SK-N-SH (cell line): ENCODE measurements around the gene C10orf90. TPM values are rescaled to one million over a fixed set of nuclear protein-coding genes. Genes with fewer than 3 reads are reported as not detected.

ENCODE experiments used
- CTCF ChIA-PET: fragments of 300-600, 350-600 bp; formaldehyde crosslinking; extraction: SDS; loops from one replicate; lab custom pipeline; 2021; lab: Yijun Ruan, JAX
- POLR2A ChIA-PET: fragments of 350-600 bp; sonication (Branson Sonifier 250); formaldehyde crosslinking; extraction: SDS; loops from one replicate; lab custom pipeline; 2020; ENCODE audit warnings: antibody characterized with exemption, inconsistent platforms; lab: Yijun Ruan, JAX
- DNase-seq: peaks from one replicate; pipeline ENCODE4 v3.0.0; 2012
- H2AFZ ChIP-seq: fragments of 200-600 bp; sonication (generic); 2 replicates; pipeline ENCODE4 v1.8.1; 2016; ENCODE audit warnings: antibody characterized with exemption, mild to moderate bottlenecking, low read depth
- H3F3A ChIP-seq: fragments of 200-600 bp; sonication (generic); replicated peaks from 2 replicates; pipeline ENCODE3; 2016; ENCODE audit warnings: antibody characterized with exemption, mild to moderate bottlenecking; ENCODE audit not compliant: insufficient read depth
- H3K27ac ChIP-seq, 2 experiments: fragments of 200-500 bp in 1 of 2; fragments of 200-600 bp in 1 of 2; sonication (Bioruptor generic) in 1 of 2; sonication (generic), shearing (Covaris generic) in 1 of 2; 2 replicates each; pipeline versions ENCODE4 v1.5.1 to v1.6.1; 2014 to 2016; ENCODE audit warnings: low read depth in 2 of 2, inconsistent platforms in 1 of 2, low read length in 1 of 2, mild to moderate bottlenecking in 1 of 2, mixed read lengths in 1 of 2
- H3K27me3 ChIP-seq: fragments of 200-600 bp; sonication (generic), shearing (Covaris generic); 2 replicates; pipeline ENCODE4 v1.6.1; 2016; ENCODE audit warnings: mixed run types; ENCODE audit not compliant: insufficient read depth
- H3K36me3 ChIP-seq, 2 experiments: fragments of 200-500 bp in 1 of 2; fragments of 200-600 bp in 1 of 2; sonication (Bioruptor generic) in 1 of 2; sonication (generic) in 1 of 2; replicated peaks in 1 of 2; 2 replicates each; pipeline versions ENCODE3 to v1.5.1; 2014 to 2016; ENCODE audit warnings: low read length in 1 of 2, mild to moderate bottlenecking in 1 of 2; ENCODE audit not compliant: insufficient read depth in 2 of 2, control insufficient read depth in 1 of 2
- H3K4me1 ChIP-seq, 2 experiments: fragments of 200-500 bp in 1 of 2; fragments of 200-600 bp in 1 of 2; sonication (Bioruptor generic) in 1 of 2; sonication (generic), shearing (Covaris generic) in 1 of 2; 2 replicates each; pipeline versions ENCODE4 v1.5.1 to v1.6.1; 2014 to 2016; ENCODE audit warnings: low read depth in 1 of 2, low read length in 1 of 2, mixed run types in 1 of 2; ENCODE audit not compliant: insufficient read depth in 2 of 2, control insufficient read depth in 1 of 2
- H3K4me2 ChIP-seq: fragments of 200-600 bp; sonication (generic), shearing (Covaris generic); 2 replicates; pipeline ENCODE4 v1.6.1; 2017; ENCODE audit warnings: mixed run types
- H3K4me3 ChIP-seq, 2 experiments: fragments of 200-500 bp in 1 of 2; fragments of 200-600 bp in 1 of 2; sonication (Bioruptor generic) in 1 of 2; sonication (generic), shearing (Covaris generic) in 1 of 2; 2 replicates each; pipeline versions ENCODE4 v1.5.1 to v1.8.1; 2014 to 2016; ENCODE audit warnings: low read depth in 2 of 2, inconsistent platforms in 1 of 2, low read length in 1 of 2, mild to moderate bottlenecking in 1 of 2, mixed read lengths in 1 of 2, moderate library complexity in 1 of 2
- H3K79me2 ChIP-seq: fragments of 200-600 bp; sonication (generic); 2 replicates; pipeline ENCODE4 v1.8.1; 2017; ENCODE audit warnings: mild to moderate bottlenecking; ENCODE audit not compliant: insufficient read depth
- H3K9ac ChIP-seq: fragments of 200-600 bp; sonication (generic); 2 replicates; pipeline ENCODE4 v1.6.1; 2017; ENCODE audit warnings: mixed run types
- H3K9me2 ChIP-seq: fragments of 200-600 bp; sonication (generic); 2 replicates; pipeline ENCODE4 v1.6.1; 2017; ENCODE audit warnings: mixed run types
- H3K9me3 ChIP-seq: fragments of 200-600 bp; sonication (generic); 2 replicates; pipeline ENCODE4 v1.6.1; 2017; ENCODE audit warnings: mixed run types, mild to moderate bottlenecking, moderate library complexity
- H4K20me1 ChIP-seq: fragments of 200-600 bp; sonication (generic); 2 replicates; pipeline ENCODE4 v1.6.1; 2017; ENCODE audit warnings: mild to moderate bottlenecking, mixed run types; ENCODE audit not compliant: insufficient read depth
- CTCF ChIP-seq: fragments of 200-600 bp; sonication (generic); IDR thresholded peaks from 2 replicates; pipeline ENCODE4 v1.6.1; 2017; ENCODE audit warnings: antibody characterized with exemption, mild to moderate bottlenecking, moderate library complexity
- ELF1 ChIP-seq: IDR thresholded peaks from 2 replicates; pipeline ENCODE4 v1.4.0; 2012
- EP300 ChIP-seq, 2 experiments: IDR thresholded peaks; 2 replicates each; pipeline versions ENCODE4 v1.4.0 to v1.6.1; 2012; ENCODE audit warnings: borderline replicate concordance in 1 of 2, low read depth in 1 of 2, low read length in 1 of 2
- FOXJ3 ChIP-seq: sonication (generic); formaldehyde crosslinking; IDR thresholded peaks from 2 replicates; pipeline ENCODE4 v1.5.1; 2020; ENCODE audit warnings: mild to moderate bottlenecking, missing genetic modification reagents
- FOXM1 ChIP-seq: IDR thresholded peaks from 2 replicates; pipeline ENCODE4 v1.4.0; 2012; ENCODE audit warnings: low read depth, mild to moderate bottlenecking
- GABPA ChIP-seq: IDR thresholded peaks from 2 replicates; pipeline ENCODE4 v1.4.0; 2012; ENCODE audit warnings: low read depth, mild to moderate bottlenecking
- GATA2 ChIP-seq: sonication (generic); formaldehyde crosslinking; IDR thresholded peaks from 2 replicates; pipeline ENCODE4 v1.5.0; 2020; ENCODE audit warnings: mild to moderate bottlenecking, missing genetic modification reagents
- MXI1 ChIP-seq: IDR thresholded peaks from 2 replicates; pipeline ENCODE4 v1.6.1; 2012; ENCODE audit warnings: mild to moderate bottlenecking, low read depth, low read length, improper control_type of control experiment
- NRF1 ChIP-seq: IDR thresholded peaks from 2 replicates; pipeline ENCODE4 v1.6.1; 2012; ENCODE audit warnings: low read depth, mild to moderate bottlenecking, low read length
- RFX5 ChIP-seq: IDR thresholded peaks from 2 replicates; pipeline ENCODE4 v1.6.1; 2012; ENCODE audit warnings: mild to moderate bottlenecking, improper control_type of control experiment, low read length
- RXRA ChIP-seq: IDR thresholded peaks from 2 replicates; pipeline ENCODE4 v1.4.0; 2012; ENCODE audit warnings: low read depth, mild to moderate bottlenecking, borderline replicate concordance
- TAF1 ChIP-seq: IDR thresholded peaks from 2 replicates; pipeline ENCODE4 v1.6.1; 2012; ENCODE audit warnings: low read depth, mild to moderate bottlenecking, low read length, moderate library complexity, borderline replicate concordance
- USF2 ChIP-seq: fragments of 150-350 bp; IDR thresholded peaks from 2 replicates; pipeline ENCODE4 v1.6.1; 2017; ENCODE audit warnings: antibody characterized with exemption, low read length, low read depth, borderline replicate concordance
- WGBS: methylation state at CpG from one replicate; pipeline ENCODE4 v1.1.6; 2017; ENCODE audit warnings: low lambda C conversion rate; 5-methylcytosine and 5-hydroxymethylcytosine counted together
- polyA plus RNA-seq, 3 experiments: library from polyadenylated mRNA; depleted of rRNA; stranded (reverse); fragments of >200 nt; gene quantifications; 2 replicates each; pipeline ENCODE4 v1.2.3, GENCODE V29; 2012
- TF ChIP-seq, protein P1 (sequence below): IDR thresholded peaks from 2 replicates; pipeline ENCODE4 v1.4.0; 2012; ENCODE audit warnings: low read depth, borderline replicate concordance
- TF ChIP-seq, protein P2 (sequence below): IDR thresholded peaks from 2 replicates; pipeline ENCODE4 v1.4.0; 2012; ENCODE audit warnings: low read depth, borderline replicate concordance
- TF ChIP-seq, protein P3 (sequence below): fragments of 150-350 bp; IDR thresholded peaks from 2 replicates; pipeline ENCODE4 v1.6.1; 2016; ENCODE audit warnings: mild to moderate bottlenecking, low read depth, low read length
- TF ChIP-seq, protein P4 (sequence below): IDR thresholded peaks from 2 replicates; pipeline ENCODE4 v1.6.1; 2012; ENCODE audit warnings: mild to moderate bottlenecking, low read depth, low read length, moderate library complexity

C10orf90 gene
- polyA plus RNA-seq, 1 of the 3 experiments (the other 2 are of a cell fraction): 0.21 TPM

DNA sequence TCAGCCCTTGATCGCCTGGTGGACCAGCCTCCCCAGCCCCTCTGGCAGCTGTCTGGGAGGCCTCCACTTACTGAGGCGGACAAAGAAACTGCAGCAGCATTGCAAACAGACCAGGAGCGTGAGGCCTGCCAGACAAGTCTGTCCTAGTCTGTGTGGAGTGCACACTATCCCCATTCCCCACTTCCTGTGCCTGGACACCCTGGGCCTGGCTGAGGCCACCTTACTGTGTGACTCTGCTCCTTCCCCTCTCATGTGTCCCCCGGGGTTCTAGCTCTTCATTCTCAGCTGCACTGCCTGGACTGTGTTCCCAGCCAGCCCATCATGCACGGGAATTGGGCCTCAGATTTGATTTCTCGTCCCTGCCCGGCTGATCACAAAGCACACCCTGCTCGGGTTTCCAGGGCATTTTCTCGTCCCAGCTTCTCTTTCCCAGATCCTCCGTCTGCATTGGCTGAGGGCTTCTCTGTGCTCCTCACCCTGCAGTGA lies 16.7 kb upstream of the C10orf90 start (continued):
- TF ChIP-seq GABPA: no peak
- TF ChIP-seq EP300 (IDR thresholded peaks at IDR 0.05; ENCODE audit: borderline replicate concordance in 1 of 2, low read depth in 1 of 2, low read length in 1 of 2): no peak

DNA sequence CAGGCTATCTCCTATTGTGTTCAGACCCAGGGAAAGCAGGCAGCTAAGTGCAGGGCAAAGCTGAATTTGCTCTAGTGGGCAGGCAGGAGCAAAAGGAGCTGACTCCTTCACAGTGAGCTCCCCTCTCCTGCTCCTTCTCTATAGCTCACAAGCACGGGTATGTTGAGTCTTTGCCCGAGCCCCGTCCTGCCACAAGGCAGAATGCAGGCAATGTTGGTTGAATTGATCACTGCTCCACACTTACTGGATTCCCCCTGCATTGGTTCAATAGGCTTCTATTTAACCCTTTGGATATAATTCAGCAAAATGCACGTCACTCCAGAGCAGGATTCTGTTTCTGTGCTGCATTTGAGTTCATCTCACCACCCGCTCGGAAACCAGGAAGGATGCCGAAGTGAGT lies 16.2 kb upstream of the C10orf90 start:
- Histone ChIP-seq H3K9ac (no peak overlapping the region), H3K9me2 (no peaks in the 10 kb centered on the region), H4K20me1 (no peaks in the 10 kb centered on the region), H3F3A (no peaks in the 10 kb centered on the region), H3K36me3 (no peaks in the 10 kb centered on the region), H3K9me3 (no peaks in the 10 kb centered on the region), H3K27ac (no peak overlapping the region), H3K27me3 (no peaks in the 10 kb centered on the region), H3K4me2 (no peak overlapping the region), H2AFZ (no peak overlapping the region), H3K4me3 (no peak overlapping the region), H3K79me2 (no peaks in the 10 kb centered on the region), H3K4me1 (no peaks in the 10 kb centered on the region)
- CTCF ChIA-PET: no interaction called here
- 38% methylated on average over 7 of the region's 7 CpGs for WGBS
- POLR2A ChIA-PET: no interaction called here
- no peak for TF ChIP-seq CTCF
- TF ChIP-seq, protein P1, sequence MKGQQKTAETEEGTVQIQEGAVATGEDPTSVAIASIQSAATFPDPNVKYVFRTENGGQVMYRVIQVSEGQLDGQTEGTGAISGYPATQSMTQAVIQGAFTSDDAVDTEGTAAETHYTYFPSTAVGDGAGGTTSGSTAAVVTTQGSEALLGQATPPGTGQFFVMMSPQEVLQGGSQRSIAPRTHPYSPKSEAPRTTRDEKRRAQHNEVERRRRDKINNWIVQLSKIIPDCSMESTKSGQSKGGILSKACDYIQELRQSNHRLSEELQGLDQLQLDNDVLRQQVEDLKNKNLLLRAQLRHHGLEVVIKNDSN: no peak
- TF ChIP-seq FOXJ3 (CRISPR knock-in tag): no peak
- TF ChIP-seq, protein P2, sequence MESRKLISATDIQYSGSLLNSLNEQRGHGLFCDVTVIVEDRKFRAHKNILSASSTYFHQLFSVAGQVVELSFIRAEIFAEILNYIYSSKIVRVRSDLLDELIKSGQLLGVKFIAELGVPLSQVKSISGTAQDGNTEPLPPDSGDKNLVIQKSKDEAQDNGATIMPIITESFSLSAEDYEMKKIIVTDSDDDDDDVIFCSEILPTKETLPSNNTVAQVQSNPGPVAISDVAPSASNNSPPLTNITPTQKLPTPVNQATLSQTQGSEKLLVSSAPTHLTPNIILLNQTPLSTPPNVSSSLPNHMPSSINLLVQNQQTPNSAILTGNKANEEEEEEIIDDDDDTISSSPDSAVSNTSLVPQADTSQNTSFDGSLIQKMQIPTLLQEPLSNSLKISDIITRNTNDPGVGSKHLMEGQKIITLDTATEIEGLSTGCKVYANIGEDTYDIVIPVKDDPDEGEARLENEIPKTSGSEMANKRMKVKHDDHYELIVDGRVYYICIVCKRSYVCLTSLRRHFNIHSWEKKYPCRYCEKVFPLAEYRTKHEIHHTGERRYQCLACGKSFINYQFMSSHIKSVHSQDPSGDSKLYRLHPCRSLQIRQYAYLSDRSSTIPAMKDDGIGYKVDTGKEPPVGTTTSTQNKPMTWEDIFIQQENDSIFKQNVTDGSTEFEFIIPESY: no peak
- no peak for TF ChIP-seq RXRA
- TF ChIP-seq, protein P3, sequence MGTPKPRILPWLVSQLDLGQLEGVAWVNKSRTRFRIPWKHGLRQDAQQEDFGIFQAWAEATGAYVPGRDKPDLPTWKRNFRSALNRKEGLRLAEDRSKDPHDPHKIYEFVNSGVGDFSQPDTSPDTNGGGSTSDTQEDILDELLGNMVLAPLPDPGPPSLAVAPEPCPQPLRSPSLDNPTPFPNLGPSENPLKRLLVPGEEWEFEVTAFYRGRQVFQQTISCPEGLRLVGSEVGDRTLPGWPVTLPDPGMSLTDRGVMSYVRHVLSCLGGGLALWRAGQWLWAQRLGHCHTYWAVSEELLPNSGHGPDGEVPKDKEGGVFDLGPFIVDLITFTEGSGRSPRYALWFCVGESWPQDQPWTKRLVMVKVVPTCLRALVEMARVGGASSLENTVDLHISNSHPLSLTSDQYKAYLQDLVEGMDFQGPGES: no peak
- no peak for TF ChIP-seq MXI1
- TF ChIP-seq ELF1: no peak
- TF ChIP-seq USF2: no peak
- TF ChIP-seq, protein P4, sequence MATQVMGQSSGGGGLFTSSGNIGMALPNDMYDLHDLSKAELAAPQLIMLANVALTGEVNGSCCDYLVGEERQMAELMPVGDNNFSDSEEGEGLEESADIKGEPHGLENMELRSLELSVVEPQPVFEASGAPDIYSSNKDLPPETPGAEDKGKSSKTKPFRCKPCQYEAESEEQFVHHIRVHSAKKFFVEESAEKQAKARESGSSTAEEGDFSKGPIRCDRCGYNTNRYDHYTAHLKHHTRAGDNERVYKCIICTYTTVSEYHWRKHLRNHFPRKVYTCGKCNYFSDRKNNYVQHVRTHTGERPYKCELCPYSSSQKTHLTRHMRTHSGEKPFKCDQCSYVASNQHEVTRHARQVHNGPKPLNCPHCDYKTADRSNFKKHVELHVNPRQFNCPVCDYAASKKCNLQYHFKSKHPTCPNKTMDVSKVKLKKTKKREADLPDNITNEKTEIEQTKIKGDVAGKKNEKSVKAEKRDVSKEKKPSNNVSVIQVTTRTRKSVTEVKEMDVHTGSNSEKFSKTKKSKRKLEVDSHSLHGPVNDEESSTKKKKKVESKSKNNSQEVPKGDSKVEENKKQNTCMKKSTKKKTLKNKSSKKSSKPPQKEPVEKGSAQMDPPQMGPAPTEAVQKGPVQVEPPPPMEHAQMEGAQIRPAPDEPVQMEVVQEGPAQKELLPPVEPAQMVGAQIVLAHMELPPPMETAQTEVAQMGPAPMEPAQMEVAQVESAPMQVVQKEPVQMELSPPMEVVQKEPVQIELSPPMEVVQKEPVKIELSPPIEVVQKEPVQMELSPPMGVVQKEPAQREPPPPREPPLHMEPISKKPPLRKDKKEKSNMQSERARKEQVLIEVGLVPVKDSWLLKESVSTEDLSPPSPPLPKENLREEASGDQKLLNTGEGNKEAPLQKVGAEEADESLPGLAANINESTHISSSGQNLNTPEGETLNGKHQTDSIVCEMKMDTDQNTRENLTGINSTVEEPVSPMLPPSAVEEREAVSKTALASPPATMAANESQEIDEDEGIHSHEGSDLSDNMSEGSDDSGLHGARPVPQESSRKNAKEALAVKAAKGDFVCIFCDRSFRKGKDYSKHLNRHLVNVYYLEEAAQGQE: no peak
- TF ChIP-seq NRF1: no peak
- no peak for TF ChIP-seq TAF1
- no peak for TF ChIP-seq RFX5
- no peak for TF ChIP-seq GATA2 (CRISPR knock-in tag)
- no peak for TF ChIP-seq FOXM1
- DNase-seq: no peak
